Measurements from ENCODE around the gene UTP25.

DNA sequence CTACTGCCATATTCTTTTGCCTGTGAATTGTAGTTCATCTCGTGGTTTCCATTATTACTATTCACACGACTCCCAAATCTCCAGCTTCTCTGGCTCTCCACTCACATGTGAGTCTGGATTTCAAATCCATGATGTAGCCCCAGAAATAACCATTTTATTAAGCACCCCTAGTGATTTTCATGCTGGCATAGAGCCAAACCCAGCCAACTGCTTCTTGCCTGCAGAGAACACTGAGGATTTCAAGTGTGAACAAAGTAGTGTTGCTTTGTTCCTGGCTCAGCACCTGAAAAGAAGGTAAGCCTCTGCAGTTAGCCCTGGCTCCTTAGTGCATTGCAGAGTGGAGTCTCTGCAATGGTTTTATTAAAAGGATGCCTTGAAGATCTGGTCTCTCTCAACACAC lies 25.9 kb downstream of the UTP25 start:
- TF ChIP-seq, protein P1, sequence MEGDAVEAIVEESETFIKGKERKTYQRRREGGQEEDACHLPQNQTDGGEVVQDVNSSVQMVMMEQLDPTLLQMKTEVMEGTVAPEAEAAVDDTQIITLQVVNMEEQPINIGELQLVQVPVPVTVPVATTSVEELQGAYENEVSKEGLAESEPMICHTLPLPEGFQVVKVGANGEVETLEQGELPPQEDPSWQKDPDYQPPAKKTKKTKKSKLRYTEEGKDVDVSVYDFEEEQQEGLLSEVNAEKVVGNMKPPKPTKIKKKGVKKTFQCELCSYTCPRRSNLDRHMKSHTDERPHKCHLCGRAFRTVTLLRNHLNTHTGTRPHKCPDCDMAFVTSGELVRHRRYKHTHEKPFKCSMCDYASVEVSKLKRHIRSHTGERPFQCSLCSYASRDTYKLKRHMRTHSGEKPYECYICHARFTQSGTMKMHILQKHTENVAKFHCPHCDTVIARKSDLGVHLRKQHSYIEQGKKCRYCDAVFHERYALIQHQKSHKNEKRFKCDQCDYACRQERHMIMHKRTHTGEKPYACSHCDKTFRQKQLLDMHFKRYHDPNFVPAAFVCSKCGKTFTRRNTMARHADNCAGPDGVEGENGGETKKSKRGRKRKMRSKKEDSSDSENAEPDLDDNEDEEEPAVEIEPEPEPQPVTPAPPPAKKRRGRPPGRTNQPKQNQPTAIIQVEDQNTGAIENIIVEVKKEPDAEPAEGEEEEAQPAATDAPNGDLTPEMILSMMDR (IDR thresholded peaks at IDR 0.05; ENCODE audit: low read depth, low read length, poor library complexity, severe bottlenecking): no peak
- TF ChIP-seq EZH2phosphoT487 (IDR thresholded peaks at IDR 0.05; ENCODE audit: borderline replicate concordance, low read length): no peak
